WERI-Rb-1 (cell line): Measurements from ENCODE around the gene FAM241B.

ENCODE experiments used
- DNase-seq: peaks from one replicate; pipeline ENCODE4 v3.0.0-alpha.2; 2020
- H3K27ac ChIP-seq: fragments of 250-450 bp; sonication (Bioruptor Pico); 2 replicates; pipeline ENCODE4 v1.5.1; 2020; ENCODE audit warnings: mild to moderate bottlenecking, moderate library complexity
- H3K27me3 ChIP-seq: fragments of 250-450 bp; sonication (Bioruptor Pico); 2 replicates; pipeline ENCODE4 v1.5.1; 2021; ENCODE audit warnings: mild to moderate bottlenecking, low read depth, moderate library complexity; ENCODE audit not compliant: insufficient read depth, severe bottlenecking
- H3K36me3 ChIP-seq: fragments of 250-450 bp; sonication (Bioruptor Pico); 2 replicates; pipeline ENCODE4 v1.5.1; 2020; ENCODE audit warnings: mild to moderate bottlenecking, moderate library complexity
- H3K4me3 ChIP-seq: 2 replicates; pipeline ENCODE4 v1.5.1; 2011; ENCODE audit warnings: low read depth, mild to moderate bottlenecking, control low read depth, low read length
- H3K9me3 ChIP-seq: fragments of 250-450 bp; sonication (Bioruptor Pico); 2 replicates; pipeline ENCODE4 v1.5.1; 2021; ENCODE audit warnings: mild to moderate bottlenecking, moderate library complexity; ENCODE audit not compliant: severe bottlenecking
- CTCF ChIP-seq: IDR thresholded peaks from 2 replicates; pipeline ENCODE4 v1.5.1; 2011; ENCODE audit warnings: low read depth, mild to moderate bottlenecking, control low read depth, inconsistent platforms, low read length

FAM241B gene

DNA sequence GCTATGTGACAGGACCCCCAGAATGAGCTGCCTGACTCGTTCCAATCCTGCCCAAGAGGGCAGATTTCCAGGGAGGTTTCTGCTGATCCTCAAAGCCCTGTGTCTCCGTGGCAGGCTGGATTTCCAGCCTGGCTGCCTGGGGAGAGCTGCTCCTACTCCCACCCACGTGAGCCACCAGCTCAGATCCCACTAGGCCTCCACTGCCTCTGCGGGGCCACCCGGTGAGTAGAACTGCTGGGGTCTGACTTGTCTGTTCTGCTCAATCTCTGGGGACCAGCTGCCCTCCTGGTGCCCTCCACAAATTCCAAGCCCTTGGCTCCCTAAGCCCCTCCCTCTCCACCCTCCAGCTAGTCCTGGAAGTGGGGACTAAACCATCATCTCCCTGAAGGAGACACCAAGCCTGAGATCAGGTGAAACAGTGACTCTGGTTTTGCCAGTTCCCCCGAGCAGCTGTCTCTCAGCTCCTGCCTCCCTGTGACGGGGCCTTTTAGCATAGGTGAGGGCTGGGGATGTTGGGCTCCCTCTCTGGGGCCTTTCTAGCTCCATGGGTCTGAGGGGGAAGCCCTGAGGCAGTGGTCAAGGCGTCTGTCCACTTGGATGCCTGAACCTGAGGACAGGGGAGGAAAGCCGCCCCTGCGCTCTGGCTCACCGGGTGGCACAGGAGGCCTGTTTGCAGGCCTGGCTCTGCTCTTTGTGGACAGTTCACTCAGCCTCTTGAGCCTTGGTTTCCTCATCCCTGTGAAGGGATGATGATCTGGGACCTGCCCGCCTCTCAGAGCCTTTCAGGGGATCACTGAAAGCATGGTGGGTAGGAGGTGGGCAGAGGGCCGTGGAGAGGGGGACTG, 5.6 kb downstream of the FAM241B start:
- Histone ChIP-seq H3K27me3 (no peaks in the 10 kb centered on the region), H3K27ac (no peak overlapping the region), H3K36me3 (peaks cover 25% of the 10 kb centered on the region), H3K9me3 (no peaks in the 10 kb centered on the region), H3K4me3 (no peak overlapping the region)
- DNase-seq = no peak
- TF ChIP-seq CTCF = no peak

DNA sequence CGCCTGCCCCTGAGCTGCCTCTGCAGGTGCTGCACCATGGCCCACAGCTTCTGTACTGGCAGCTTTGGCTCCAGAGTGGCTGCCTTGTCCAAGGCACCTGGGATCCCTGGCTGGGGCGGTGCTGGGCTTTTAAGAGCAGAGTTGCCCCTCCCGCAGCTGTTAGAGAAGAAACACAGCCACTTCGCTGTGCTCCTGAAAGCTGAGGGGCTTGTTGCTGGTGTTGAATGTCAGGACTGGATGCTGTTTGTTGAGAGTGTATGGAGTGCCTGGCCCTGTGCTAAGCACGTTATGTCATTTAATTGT, 6.2 kb downstream of the FAM241B start:
- H3K36me3 ChIP-seq = peaks cover 25% of the 10 kb centered on the region
- H3K9me3 ChIP-seq = no peaks in the 10 kb centered on the region
- no peaks in the 10 kb centered on the region for H3K27me3 ChIP-seq
- H3K4me3 ChIP-seq = no peak overlapping the region
- TF ChIP-seq CTCF = no peak
- H3K27ac ChIP-seq = no peak overlapping the region
- DNase-seq = no peak

- H3K4me3 ChIP-seq = no peak overlapping the region
- peak; percentile 63 for DNase-seq
- no peak overlapping the region for H3K27ac ChIP-seq
- H3K9me3 ChIP-seq = no peaks in the 10 kb centered on the region
- H3K36me3 ChIP-seq = peaks cover 23% of the 10 kb centered on the region
- no peaks in the 10 kb centered on the region for H3K27me3 ChIP-seq
- TF ChIP-seq CTCF = peak; percentile 54
Measured at GRCh38 chr10:69636626-69637605, 6.9 kb downstream of the FAM241B start.

- Histone ChIP-seq H3K9me3 (no peaks in the 10 kb centered on the region), H3K27ac (no peak overlapping the region), H3K36me3 (peaks cover 8% of the 10 kb centered on the region), H3K27me3 (no peaks in the 10 kb centered on the region), H3K4me3 (no peak overlapping the region)
- TF ChIP-seq CTCF = no peak
- no peak for DNase-seq
Measured at GRCh38 chr10:69638642-69639041, 8.6 kb downstream of the FAM241B start.

DNA sequence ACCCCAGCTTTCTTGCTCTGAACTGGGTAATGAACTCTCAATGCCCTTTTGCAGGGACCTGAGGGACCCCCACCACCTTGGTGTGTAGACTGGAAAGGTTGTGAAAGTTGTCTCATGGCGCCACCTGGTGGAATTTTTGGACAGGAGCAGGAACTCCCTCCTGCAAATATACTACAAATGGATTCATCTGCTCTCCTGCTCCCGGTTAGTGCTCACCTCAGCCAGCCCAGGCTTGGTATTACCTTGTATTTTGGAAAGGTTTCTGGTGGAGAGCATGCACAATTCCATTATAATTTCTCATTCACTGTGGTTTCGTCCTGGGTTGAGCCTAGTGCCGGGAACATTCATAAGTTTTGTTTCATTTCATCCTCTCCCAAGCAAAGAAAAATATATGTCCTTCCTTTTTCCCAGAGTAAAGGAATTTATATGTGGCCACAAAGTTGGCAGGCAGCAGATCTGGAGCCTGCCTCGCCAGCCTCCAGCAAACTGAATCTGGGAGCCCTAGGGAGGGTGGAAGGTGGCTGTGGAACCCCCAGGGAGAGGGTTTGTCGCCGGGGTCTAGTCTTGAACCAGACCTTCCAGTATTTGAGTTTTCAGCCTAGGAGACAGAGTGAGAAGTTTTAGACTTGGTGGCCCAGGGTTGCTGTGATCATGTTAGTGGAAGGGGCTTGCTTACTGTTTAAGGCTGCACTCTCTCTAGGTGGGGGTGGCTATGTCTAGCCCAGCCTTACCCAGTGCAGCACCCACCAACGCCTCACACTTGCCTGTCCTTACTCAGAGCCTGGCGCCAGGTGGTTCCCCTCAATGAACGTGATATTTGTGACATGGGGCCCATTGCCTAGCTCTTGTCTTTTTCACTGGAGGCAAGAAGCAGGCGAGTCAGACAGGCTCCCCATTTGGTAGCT, 9.5 kb downstream of the FAM241B start:
- DNase-seq = peak; percentile 68
- peak; percentile 76 for TF ChIP-seq CTCF

More for the DNA sequence above, 9.5 kb downstream of the FAM241B start:
- Histone ChIP-seq H3K9me3 (no peaks in the 10 kb centered on the region), H3K36me3 (peaks cover 2% of the 10 kb centered on the region; the same call in 1 of the 2 replicates), H3K27ac (no peak overlapping the region), H3K4me3 (no peak overlapping the region), H3K27me3 (no peaks in the 10 kb centered on the region)
